Spinal cord (tissue), 10 donors: Measurements from ENCODE around the gene ATXN7L2. TPM values are rescaled to one million over a fixed set of nuclear protein-coding genes. Genes with fewer than 3 reads are reported as not detected.
"Not testable (repeated sequence)": the region's sequence is repeated elsewhere in the genome, so short reads cannot be mapped to it uniquely, and the experiment has no call there.

ENCODE experiments used
- DNase-seq, 6 donors: peaks; one replicate each; pipeline versions ENCODE4 v3.0.0 to v3.0.0-alpha.2; 2013 to 2015; ENCODE audit warnings: low spot score in 6 of 6, low read depth in 4 of 6
- H3K27ac ChIP-seq: one replicate; pipeline ENCODE4 v1.5.1; 2013; ENCODE audit warnings: low read depth, low read length, control low read depth
- H3K27me3 ChIP-seq: one replicate; pipeline ENCODE4 v1.6.1; 2013; ENCODE audit warnings: low read length; ENCODE audit not compliant: control insufficient read depth, insufficient read depth
- H3K36me3 ChIP-seq: one replicate; pipeline ENCODE4 v1.6.1; 2013; ENCODE audit warnings: low read length; ENCODE audit not compliant: control insufficient read depth, insufficient read depth
- H3K4me1 ChIP-seq: one replicate; pipeline ENCODE4 v1.6.1; 2013; ENCODE audit warnings: low read length; ENCODE audit not compliant: control insufficient read depth, insufficient read depth
- H3K4me3 ChIP-seq: one replicate; pipeline ENCODE4 v1.5.1; 2013; ENCODE audit warnings: low read depth, low read length, control low read depth
- H3K9me3 ChIP-seq: one replicate; pipeline ENCODE4 v1.6.1; 2013; ENCODE audit warnings: low read length; ENCODE audit not compliant: control insufficient read depth, insufficient read depth
- WGBS: methylation state at CpG from one replicate; pipeline ENCODE4 v1.1.5; 2013; ENCODE audit warnings: missing lambda C conversion rate; ENCODE audit not compliant: insufficient coverage; 5-methylcytosine and 5-hydroxymethylcytosine counted together
- long read RNA-seq, 4 donors: transcript quantifications; one replicate each; lab custom pipeline, GENCODE V29; 2026
- polyA plus RNA-seq, 2 donors: library from polyadenylated mRNA; unstranded; fragments of 120-200 nt; gene quantifications; one replicate each; pipeline ENCODE4 v1.2.1, GENCODE V29; 2013; ENCODE audit not compliant: insufficient read length in 2 of 2
- total RNA-seq, 2 donors: library from RNA; depleted of rRNA in 1 of 2; stranded (reverse); fragments of 120-200 nt in 1 of 2; fragments of >200 nt in 1 of 2; gene quantifications; one replicate each; pipeline versions ENCODE4 v1.2.3 to v1.2.4, GENCODE V29; 2013 to 2014
- donor health status: healthy.

ATXN7L2 gene, protein sequence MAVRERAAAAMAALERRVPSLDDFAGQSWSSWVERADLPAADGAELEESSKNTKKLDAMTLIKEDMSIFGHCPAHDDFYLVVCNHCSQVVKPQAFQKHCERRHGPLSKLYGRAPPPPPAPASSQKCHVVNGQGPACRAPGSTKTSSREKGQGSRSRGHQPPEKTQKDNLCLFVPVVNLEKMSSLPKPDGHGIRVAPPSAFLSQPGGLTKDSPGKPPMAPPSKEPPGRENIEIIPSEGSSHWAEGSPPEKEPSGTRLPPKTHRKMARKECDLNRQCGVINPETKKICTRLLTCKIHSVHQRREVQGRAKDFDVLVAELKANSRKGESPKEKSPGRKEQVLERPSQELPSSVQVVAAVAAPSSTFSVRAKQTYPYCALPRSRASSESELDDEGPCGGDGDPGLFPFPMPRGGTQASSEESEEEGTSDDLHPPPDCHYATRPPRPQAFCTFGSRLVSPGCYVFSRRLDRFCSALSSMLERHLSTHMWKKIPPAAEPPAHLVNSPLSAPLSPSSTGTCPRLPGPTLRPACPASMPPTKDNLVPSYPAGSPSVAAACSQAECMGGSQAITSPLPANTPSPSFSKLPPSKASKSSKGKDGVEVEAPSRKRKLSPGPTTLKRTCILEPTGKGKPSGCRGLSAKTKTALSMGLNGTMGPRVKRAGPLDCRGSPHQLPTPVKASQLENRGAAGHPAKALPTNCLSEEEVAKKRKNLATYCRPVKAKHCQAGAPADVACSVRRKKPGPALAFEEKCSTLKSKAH
- total RNA-seq (1 to 10 TPM; 1.6 to 7.1 TPM), polyA plus RNA-seq (10 to 100 TPM; 15.8 to 17.1 TPM)
- long read RNA-seq, donor 1, partial matches to known transcripts = 0 of 1 reads
- long read RNA-seq, donor 1, other reads (novel, unspliced or antisense) = 0 of 1 reads
- long read RNA-seq, donor 2, partial matches to known transcripts = 0 of 1 reads
- long read RNA-seq, donor 2, other reads (novel, unspliced or antisense) = 0 of 1 reads
- long read RNA-seq, donor 3, partial matches to known transcripts = 0 of 1 reads
- long read RNA-seq, donor 3, other reads (novel, unspliced or antisense) = 0 of 1 reads
- long read RNA-seq, donor 4, partial matches to known transcripts = 0 of 3 reads
- long read RNA-seq, donor 4, other reads (novel, unspliced or antisense) = 0 of 3 reads

DNA sequence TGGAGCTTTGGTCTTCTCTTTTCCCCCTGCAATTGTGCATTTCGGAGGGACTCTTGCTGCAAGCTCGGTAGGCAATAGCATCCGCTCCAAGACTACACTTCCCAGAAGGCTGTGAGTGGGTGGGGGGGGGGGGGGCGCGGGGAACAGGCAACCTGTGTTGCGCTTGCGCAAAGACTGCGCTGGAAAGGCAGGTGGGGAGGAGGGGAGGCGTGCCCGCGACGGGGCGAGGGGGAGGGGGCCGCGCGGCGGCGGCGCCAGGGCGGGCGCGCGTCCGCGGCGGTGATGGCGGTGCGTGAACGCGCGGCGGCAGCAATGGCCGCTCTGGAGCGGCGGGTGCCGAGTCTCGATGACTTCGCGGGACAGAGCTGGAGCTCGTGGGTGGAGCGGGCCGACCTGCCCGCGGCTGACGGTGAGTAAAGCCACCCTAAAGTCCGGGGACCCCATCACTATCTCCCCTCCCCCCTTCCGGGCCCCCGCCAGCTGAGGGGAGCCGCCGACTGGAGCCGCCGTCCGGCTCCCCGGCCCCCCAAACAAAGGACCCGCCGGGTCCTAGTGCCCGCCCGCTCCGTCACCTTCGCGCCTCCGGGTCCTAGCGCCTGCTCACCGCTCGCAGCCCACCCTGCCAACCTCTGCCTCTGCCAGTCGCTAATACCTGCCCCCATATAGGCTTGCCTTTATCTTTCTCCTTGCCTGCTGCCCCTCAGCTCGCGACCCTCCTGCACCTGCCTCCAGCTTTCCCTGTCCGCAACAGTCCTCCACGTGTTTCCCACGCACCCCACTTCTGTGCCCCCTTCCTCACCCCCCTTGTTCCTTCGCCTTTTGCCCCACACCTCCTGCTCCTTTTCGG is at the start of gene ATXN7L2:
TSS of gene ATXN7L2 (plus strand) at position 234 of the 847 bp plus-strand sequence. CDS start at position 283, 49 bp downstream.
- Histone ChIP-seq H3K36me3 (peaks cover 27% of the 10 kb centered on the region), H3K4me3 (peak within 1 kb of the TSS; percentile 78), H3K9me3 (no peaks in the 10 kb centered on the region), H3K27me3 (peaks cover 1% of the 10 kb centered on the region), H3K4me1 (peaks cover 28% of the 10 kb centered on the region), H3K27ac (peak within 1 kb of the TSS; percentile 95)
- peak; percentile 74 to 98 (median 87) for DNase-seq
- WGBS = under 1% methylated on average over 68 of the region's 73 CpGs

DNA sequence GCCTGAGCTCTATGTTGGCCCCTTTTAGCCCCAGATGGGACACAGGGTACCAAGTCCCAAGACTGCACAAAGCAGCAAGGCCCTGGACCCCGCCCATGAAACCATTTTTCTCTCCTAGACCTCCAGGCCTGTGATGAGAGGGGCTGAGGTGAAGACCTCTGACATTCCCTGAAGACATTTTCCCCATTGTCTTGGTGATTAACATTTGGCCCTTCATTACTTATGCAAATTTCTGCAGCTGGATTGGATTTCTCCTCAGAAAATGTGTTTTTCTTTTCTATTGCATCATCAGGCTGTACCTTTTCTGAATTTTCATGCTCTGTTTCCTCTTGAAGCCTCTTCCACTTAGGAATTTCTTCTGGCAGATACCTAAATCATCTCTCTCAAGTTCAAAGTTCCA is 49.2 kb upstream of the ATXN7L2 start:
- no peak overlapping the region for H3K27ac ChIP-seq
- WGBS = no CpG with 5 or more reads among the region's 1 CpG
- no peaks in the 10 kb centered on the region for H3K27me3 ChIP-seq
- no peaks in the 10 kb centered on the region for H3K36me3 ChIP-seq
- H3K4me1 ChIP-seq = no peaks in the 10 kb centered on the region
- H3K4me3 ChIP-seq = no peak overlapping the region
- no peaks in the 10 kb centered on the region for H3K9me3 ChIP-seq
- DNase-seq = no peak

DNA sequence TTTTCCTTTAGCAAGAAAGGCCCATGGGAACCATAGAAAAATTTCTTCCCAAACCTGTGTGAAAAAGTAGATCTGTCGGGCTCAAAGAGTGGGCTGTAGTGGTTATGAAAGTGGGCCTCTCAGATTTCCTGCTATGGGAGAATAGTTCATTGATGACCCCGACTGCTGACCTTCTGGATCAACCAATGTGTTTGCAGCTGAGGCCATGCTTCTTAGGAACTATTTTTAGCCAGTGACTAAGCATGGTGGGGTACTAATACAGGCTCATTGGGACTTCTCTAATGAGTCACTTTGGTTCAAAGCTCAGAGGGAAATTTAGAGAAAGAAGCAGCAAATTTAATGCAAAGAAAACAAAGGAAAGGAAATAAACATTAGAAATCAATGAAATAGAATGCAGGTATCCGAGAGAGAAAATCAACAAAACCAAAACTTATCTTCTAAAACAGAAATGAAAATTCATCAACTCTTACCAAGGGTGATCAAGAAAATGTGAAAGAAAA is 44.9 kb upstream of the ATXN7L2 start:
- H3K27me3 ChIP-seq = peaks cover 11% of the 10 kb centered on the region
- no peaks in the 10 kb centered on the region for H3K9me3 ChIP-seq
- no peak for DNase-seq
- H3K36me3 ChIP-seq = no peaks in the 10 kb centered on the region
- no peak overlapping the region for H3K4me3 ChIP-seq
- H3K27ac ChIP-seq = no peak overlapping the region
- 70% methylated on average over 2 of the region's 3 CpGs for WGBS
- no peaks in the 10 kb centered on the region for H3K4me1 ChIP-seq

DNA sequence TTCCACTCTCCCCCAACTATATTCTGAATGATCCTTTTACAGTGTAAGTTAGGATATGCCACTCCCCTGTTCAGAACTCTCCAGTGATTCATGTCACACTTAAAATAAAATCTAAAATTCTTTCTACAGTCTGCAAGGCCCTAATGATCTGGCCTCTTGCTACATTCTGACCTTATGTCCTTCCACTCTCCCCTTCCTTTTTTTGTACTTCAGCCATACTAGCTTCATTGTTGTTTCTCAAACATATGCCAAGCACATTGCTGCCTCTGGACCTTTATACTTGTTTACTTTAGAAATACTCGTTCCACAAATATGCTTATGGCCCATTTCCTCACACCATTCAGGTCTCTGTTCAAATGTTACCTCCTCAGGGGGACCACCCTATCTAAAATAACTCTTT is 42.6 kb upstream of the ATXN7L2 start:
- no peaks in the 10 kb centered on the region for H3K36me3 ChIP-seq
- no peak overlapping the region for H3K27ac ChIP-seq
- H3K9me3 ChIP-seq = no peaks in the 10 kb centered on the region
- no peak overlapping the region for H3K4me3 ChIP-seq
- H3K27me3 ChIP-seq = peaks cover 21% of the 10 kb centered on the region
- no peaks in the 10 kb centered on the region for H3K4me1 ChIP-seq
- DNase-seq = no peak
- 0% methylated on average over 1 of the region's 1 CpG for WGBS

DNA sequence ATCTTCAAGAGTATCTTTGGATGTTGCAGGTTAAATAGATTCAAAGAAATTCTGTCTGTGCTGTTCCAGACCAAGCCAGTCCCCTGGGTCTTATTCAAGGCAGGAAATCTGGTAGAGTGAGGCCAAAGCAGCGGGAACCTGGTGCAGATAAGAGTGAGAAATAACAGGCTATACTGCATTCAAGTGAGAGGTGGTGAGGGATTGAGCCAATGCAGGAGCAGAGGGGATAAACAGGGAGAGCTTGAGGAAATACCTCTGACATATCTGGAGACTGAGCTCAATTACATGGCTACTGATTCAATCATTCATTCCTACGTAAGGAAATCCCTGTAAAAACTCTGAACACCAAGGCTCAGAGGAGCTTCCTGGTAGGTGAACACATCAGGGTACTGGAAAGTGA is 40.2 kb upstream of the ATXN7L2 start:
- no peaks in the 10 kb centered on the region for H3K36me3 ChIP-seq
- 80% methylated on average over 1 of the region's 2 CpGs for WGBS
- DNase-seq = no peak
- no peak overlapping the region for H3K4me3 ChIP-seq
- no peaks in the 10 kb centered on the region for H3K9me3 ChIP-seq
- H3K27ac ChIP-seq = no peak overlapping the region
- no peaks in the 10 kb centered on the region for H3K4me1 ChIP-seq
- H3K27me3 ChIP-seq = peaks cover 31% of the 10 kb centered on the region

DNA sequence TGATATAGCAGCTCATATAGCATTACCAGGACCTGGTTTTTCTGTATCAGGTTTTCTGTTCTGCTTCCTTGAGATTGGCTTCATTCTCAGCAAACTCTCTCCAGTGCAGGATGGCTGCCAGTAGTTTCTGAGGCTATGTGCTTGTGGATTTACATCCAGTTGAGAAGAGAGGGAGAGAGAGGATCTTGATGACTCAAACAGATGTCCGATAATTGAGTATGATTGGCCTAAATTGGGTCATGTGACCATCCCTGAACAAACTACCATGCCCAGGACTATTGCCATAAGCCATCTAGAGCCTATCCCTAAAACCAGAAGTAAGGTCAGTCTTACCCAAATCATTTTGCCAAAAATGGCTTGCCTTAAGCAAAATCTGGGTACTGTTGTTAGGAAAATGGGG is 39.4 kb upstream of the ATXN7L2 start:
- Histone ChIP-seq H3K4me1 (no peaks in the 10 kb centered on the region), H3K27ac (no peak overlapping the region), H3K4me3 (no peak overlapping the region), H3K27me3 (peaks cover 31% of the 10 kb centered on the region), H3K36me3 (no peaks in the 10 kb centered on the region), H3K9me3 (no peaks in the 10 kb centered on the region)
- WGBS = 60% methylated on average over 1 of the region's 1 CpG
- no peak for DNase-seq

DNA sequence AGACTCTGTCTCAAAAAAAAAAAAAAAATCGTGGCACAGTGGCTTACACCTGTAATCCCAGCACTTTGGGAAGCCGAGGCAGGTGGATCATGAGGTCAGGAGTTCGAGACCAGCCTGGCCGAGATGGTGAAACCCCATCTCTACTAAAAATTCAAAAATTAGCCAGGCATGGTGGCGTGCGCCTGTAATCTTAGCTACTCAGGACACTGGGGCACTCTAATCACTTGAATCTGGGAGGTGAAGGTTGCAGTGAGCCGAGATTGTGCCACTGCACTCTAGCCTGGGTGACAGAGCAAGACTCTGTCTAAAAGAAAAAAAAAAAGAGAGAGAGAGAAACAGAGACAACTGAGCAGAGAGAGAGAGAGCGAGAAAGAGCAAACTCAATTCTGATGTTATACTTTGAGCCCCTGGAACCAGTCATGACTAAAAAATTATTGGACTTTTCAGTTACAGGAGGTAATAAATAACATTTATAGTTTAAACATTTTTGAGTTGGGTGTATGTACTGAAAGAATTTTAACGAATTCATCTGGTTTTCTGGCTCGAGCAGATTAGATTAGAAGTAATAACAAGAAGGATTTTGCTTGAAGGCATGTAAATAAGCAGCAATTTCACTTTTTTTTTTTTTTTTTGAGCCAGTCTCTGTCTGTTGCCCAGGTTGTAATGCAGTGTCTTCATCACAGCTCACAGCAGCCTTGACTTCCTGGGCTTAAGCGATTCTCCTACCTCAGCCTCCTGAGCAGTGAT is 37.6 kb upstream of the ATXN7L2 start:
- H3K27ac ChIP-seq, H3K9me3 ChIP-seq, H3K36me3 ChIP-seq, DNase-seq, H3K4me1 ChIP-seq, H3K4me3 ChIP-seq: not testable (repeated sequence)
- peaks cover 31% of the 10 kb centered on the region for H3K27me3 ChIP-seq
- WGBS = 87% methylated on average over 3 of the region's 11 CpGs

DNA sequence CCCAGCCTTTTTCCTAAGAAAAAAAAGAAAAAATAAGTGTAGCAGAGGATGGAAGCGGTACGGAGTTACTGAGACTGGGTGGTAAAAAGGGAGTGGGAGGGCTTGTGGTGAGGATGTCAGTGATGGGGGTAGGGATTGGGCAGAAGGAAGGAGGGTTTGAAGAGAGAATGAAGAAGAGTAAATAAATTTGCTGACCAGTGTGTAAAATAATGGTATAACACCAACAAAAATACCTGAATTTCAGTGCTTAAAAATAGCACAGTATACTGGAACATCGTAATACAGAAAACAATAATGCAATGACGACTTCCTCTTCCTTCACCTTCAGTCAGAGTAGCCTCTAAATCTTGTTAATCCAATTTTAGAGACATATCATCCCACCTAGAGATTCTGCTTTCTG is 36.2 kb upstream of the ATXN7L2 start:
- 71% methylated on average over 4 of the region's 4 CpGs for WGBS
- Histone ChIP-seq H3K4me1 (no peaks in the 10 kb centered on the region), H3K27me3 (peaks cover 27% of the 10 kb centered on the region), H3K27ac (no peak overlapping the region), H3K36me3 (no peaks in the 10 kb centered on the region), H3K9me3 (no peaks in the 10 kb centered on the region), H3K4me3 (no peak overlapping the region)
- DNase-seq = no peak
